Omental fat pad (tissue), 4 donors: ENCODE results near the gene KCNQ1. TPM values are rescaled to one million over a fixed set of nuclear protein-coding genes. Genes with fewer than 3 reads are reported as not detected.

Experiments
- ATAC-seq: fragments of 150-250 bp; one replicate; pipeline ENCODE4 v1.9.1; 2016; ENCODE audit warnings: mild to moderate bottlenecking, moderate library complexity; ENCODE audit not compliant: low FRiP score
- DNase-seq: peaks from one replicate; pipeline ENCODE4 v3.0.0-alpha.2; 2019; ENCODE audit warnings: low spot score
- total RNA-seq, 4 donors: library from RNA; depleted of rRNA; stranded (reverse); fragments of >200 nt; gene quantifications; one replicate each; pipeline ENCODE4 v1.1.0, GENCODE V29; 2016
- TF ChIP-seq, protein P1 (sequence below), 3 donors: fragments of 450-650 bp; IDR thresholded peaks; one replicate each; pipeline ENCODE4 v1.5.1; 2016 to 2017; ENCODE audit warnings: antibody characterized with exemption in 3 of 3, mild to moderate bottlenecking in 3 of 3, moderate library complexity in 2 of 3

The KCNQ1 gene
- total RNA-seq, 4 donors from 2014 or later: 4.5 to 5.9 (median 5.2) TPM

DNA sequence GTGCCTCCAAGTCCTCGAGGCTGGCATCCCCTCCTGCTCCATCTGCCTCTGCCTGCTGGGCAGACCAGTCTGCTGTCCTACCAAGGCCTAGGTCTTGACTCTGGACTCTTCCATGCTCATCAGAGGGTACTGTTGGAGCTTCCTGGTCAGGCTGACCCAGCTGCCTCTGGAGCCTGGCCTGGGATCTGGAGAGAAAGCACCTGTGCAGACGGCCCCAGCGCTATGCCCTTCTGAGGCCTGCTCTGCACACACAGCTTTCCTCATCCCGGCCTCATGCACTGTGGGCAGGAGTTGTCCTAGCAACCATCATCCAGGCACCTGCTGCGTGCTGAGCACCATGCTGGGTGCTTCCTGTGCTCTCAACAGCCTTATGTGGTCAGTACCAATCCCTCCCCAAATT is 369.9 kb downstream of the KCNQ1 start:
- TF ChIP-seq, protein P1, sequence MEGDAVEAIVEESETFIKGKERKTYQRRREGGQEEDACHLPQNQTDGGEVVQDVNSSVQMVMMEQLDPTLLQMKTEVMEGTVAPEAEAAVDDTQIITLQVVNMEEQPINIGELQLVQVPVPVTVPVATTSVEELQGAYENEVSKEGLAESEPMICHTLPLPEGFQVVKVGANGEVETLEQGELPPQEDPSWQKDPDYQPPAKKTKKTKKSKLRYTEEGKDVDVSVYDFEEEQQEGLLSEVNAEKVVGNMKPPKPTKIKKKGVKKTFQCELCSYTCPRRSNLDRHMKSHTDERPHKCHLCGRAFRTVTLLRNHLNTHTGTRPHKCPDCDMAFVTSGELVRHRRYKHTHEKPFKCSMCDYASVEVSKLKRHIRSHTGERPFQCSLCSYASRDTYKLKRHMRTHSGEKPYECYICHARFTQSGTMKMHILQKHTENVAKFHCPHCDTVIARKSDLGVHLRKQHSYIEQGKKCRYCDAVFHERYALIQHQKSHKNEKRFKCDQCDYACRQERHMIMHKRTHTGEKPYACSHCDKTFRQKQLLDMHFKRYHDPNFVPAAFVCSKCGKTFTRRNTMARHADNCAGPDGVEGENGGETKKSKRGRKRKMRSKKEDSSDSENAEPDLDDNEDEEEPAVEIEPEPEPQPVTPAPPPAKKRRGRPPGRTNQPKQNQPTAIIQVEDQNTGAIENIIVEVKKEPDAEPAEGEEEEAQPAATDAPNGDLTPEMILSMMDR (IDR thresholded peaks at IDR 0.05): no peak

DNA sequence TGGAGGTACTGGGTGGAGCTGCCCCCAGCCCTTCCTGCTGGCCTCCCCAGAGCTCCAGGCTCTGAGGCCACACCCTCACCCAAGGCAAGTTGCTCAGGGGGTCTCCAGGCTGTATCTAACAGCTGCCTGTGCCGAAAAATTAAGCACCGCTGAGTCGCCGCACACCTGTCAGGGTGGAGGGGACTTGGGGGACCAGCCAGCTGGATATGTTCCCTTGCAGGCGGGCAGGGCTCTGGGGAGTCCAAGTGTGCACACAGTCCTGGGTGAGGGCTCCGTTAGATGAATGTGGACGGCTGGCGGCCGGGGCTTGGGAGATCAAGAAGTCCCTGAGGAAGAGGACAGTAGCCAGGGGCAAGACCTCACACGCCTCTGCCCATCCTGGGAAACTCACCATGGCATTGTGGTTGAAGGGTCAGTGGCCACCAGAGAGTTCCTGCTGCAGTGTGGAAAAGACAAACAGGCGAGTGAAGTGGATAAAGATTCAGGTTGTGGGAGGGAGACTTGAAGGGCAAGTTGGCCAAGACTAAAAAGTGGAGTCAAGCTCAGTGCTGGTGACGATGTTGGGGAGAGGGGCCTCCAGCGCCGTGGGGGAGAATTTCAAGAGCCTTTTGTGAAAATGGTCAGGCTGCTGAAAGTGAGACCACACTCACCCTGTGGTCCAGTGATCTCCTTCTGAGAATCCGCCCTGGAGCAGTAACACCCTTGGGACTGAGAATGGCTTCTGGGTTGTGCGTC is 371.1 kb downstream of the KCNQ1 start:
- no peak for DNase-seq
- TF ChIP-seq, protein P1 (IDR thresholded peaks at IDR 0.05): no peak
- no peak for ATAC-seq

More for the DNA sequence above, 369.9 kb downstream of the KCNQ1 start:
- DNase-seq (no peak), ATAC-seq (no peak)

DNA sequence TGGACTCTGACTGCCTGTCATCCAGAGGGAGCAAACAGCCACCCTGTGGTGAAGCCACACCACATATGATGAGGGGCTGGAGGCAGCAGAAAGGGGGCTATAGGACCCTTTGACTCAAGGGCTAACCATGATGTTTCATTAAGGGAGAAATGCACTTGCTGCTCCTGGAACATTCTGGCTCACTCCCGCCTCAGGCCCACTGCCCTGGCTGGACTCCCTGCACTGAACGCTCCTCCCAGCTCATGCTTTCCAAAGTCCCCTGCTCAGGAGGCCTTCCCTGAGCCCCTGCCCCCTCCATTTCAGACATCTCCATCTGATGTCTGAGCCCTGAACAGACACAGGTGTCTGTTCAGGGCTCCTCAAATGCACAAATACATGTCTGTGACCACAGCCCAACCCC is 371.7 kb downstream of the KCNQ1 start:
- ATAC-seq: peak; percentile 18
- TF ChIP-seq, protein P1 (IDR thresholded peaks at IDR 0.05): no peak
- no peak for DNase-seq

DNA sequence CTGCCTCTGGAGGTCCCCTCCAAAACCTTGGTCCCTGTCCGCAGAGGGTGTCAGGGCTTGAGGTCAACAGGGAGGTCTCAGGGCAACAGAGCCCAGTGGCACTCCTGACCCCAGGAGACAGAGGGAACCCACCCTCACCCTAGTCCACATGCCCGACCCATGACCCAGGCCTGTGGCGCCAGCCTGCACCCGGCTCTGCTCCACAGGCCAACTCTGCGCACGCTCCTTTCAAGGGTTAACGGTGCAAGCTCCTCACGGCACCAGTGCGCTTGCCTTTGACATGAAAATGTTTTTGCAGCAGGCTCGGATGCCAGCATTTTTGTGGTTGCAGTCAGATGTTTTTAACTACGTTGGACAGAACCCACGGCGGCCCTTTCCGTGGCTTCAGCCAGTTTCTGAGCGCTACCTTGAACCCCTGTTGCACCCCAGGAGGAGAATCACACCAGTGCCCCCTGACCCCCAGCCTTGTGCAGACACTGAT is 372.2 kb downstream of the KCNQ1 start:
- DNase-seq (no peak), ATAC-seq (no peak)
- TF ChIP-seq, protein P1 (IDR thresholded peaks at IDR 0.05): no peak

DNA sequence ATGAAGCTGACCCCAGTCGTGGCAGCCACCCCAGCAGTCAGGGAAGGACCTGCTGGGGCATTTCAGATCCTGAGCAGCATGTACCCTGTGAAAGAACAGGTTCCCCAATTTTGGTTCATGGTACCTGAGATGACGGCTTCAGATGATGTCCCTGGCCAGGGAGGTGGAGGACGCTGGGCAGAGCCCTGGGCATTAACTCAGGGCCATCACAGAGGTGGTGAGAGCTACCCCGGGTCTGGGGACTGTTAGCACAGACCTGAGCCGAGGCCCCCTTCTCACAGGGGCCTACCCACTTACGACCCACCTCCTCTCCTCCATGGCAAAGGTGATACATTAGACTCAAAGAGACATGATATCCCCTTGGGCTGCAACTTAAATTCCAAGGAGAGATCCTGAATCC is 372.6 kb downstream of the KCNQ1 start:
- TF ChIP-seq, protein P1 (IDR thresholded peaks at IDR 0.05): no peak
- DNase-seq (no peak), ATAC-seq (no peak)

DNA sequence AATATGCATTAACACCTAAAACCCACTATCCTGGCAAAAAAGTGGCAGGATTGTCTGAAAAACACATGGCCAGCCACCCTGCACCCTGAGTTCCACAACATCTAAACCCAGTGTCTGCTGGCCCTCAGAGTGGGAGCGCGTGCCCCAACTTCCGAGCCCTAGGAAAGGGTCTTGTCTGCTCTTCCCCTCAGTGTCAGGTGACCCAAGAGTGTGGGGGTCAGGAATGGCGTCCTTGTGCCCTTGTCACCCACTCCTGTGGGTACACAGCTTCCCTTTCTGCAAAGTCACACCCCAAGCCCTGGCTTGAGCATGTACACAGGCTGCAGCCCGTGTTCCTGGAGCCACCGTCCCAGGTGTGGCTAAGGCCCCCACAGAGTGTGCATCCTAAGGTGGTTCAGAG is 373.2 kb downstream of the KCNQ1 start:
- TF ChIP-seq, protein P1 (IDR thresholded peaks at IDR 0.05): no peak
- ATAC-seq: no peak
- no peak for DNase-seq

DNA sequence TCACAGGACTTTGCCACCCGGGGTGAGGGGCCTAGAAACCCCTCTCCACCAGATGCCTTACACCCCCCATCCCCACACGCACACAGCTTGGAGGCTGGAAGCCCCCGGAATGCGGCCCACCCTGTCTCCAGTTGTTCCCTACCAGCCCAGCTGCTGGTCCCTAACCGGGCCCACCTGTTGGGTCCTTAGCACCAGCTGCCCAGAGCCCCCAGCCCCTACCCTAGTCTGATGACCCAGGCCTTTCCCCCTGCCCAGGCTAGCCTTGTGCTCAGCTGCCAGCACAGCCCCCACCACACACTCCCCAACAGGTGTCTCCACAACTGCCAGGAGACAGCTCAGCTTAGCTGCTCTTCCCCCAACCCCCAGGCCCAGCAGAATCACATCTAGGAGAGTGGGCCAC is 373.7 kb downstream of the KCNQ1 start:
- DNase-seq: no peak
- no peak for ATAC-seq
- TF ChIP-seq, protein P1 (IDR thresholded peaks at IDR 0.05): no peak
